GM21381 (cell line): ENCODE results near the gene KRTAP10-10.
"Not testable (repeated sequence)": the region's sequence is repeated elsewhere in the genome, so short reads cannot be mapped to it uniquely, and the experiment has no call there.

Experiments
- ATAC-seq: cut with Tn5 transposase; IDR thresholded peaks from one replicate; pipeline ENCODE4 v1.9.1; 2021; ENCODE audit warnings: mild to moderate bottlenecking, moderate library complexity; ENCODE audit not compliant: unreplicated experiment

The KRTAP10-10 gene

DNA sequence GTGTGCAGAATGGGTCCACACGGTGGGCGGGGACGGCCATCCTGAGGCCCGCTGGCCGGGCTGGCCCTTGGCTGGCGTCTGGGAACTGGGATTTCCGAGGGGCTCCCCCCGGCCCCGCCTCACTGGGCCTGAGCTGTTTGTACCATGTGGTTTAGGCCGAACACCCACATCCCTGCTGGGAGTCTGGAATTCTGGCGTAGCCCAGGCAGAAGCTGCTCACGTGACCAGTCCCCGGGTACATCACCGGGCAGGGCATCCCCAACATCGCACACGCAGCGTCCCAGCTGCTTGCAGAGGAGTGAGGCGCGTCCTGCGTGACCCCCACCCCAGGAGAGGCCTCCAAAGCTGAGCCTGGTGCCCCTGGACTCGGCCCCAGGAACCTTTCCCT, 34.7 kb upstream of the KRTAP10-10 start:
- no peak for ATAC-seq

DNA sequence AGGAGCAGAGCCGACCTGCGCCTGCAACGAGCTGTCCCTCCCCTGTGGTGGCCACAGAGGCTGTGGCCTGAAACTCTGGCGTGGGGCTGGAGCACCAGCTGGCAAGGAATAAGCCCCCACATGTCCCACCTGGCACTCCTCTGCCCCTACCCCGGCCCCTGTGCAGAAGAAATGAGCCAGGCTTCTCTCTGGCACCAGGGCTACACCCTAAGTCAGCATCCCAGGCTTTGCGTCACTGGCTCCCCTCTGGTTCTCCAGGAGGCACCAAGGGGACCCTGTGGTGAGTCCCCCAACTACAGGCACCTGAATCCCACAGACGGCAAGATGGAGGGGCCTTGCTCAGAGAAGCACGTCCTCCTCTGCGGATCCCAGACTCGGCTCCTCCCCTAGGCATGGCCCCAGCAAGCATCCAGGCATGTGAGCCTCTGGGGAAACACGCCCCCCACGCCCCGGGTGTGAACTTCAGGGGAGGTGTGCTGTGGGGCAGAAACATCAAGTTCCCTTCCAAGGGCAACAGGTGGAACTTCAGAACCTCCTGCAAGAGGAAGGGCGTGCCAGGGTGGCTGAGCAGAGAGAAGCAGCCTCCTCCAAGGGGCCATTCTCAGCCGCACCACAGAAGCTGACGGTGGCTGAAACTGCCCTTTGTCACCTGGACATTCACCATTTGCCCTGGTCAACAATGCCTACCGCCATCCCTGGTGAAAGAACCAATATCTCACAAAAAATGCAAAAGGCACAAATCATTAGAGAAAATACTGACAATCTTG, 33.9 kb upstream of the KRTAP10-10 start:
- ATAC-seq, result no peak

DNA sequence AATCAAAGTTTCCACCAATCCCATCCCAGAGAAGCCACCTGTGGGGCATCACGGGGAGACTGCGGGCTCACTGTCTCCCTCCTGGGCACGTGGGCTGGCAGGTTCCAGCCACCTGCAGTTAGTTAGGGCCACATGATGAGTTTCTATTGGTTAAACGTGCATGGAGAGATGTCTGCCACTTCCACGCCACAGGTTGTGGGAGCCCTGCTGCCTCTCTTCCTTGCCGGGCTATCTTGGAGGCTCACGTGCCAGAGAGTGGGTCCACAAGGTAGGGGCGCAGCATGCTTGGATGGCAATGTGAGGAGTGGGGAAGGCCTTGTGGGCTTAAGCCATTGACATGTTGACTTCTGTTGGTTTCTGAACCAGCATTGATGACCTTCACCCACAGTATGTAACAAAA, 33.2 kb upstream of the KRTAP10-10 start:
- no peak for ATAC-seq

DNA sequence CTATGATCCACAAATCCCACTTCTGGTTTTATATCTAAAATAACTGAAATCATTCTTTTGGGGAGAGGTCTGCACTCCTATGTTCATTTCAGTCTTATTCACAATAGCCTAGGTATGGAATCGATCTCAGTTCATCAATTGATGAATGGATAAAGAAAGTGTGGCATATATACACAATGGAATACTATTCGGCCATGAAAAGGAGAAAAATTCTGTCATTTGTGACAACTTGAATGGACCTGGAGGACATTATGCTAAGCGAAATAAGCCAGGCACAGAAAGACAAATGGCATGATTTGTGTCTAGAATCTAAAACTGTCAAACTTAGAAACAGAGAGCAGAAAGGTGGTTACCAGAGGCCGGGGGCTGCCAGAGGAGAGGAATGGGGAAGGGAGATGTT, 30.7 kb upstream of the KRTAP10-10 start:
- no peak for ATAC-seq

DNA sequence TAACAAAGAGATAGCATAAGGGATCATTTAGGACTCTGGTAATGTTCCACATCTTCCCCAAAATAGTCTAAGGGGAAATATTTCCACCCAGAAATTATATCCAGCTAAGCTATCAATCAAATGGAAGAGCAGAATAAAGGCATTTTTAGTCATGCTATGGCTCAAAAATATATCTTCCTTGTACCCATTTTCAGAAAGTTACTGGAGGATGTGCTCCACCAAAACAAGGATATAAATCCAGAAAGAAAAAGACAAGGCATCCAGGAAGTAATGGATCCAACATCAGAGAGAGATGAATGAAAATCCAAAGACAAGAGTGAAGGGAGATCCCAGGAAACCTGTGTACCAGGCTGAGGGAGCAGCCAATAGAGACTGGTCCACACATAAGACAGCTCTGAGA, 28.0 kb upstream of the KRTAP10-10 start:
- ATAC-seq, result no peak

DNA sequence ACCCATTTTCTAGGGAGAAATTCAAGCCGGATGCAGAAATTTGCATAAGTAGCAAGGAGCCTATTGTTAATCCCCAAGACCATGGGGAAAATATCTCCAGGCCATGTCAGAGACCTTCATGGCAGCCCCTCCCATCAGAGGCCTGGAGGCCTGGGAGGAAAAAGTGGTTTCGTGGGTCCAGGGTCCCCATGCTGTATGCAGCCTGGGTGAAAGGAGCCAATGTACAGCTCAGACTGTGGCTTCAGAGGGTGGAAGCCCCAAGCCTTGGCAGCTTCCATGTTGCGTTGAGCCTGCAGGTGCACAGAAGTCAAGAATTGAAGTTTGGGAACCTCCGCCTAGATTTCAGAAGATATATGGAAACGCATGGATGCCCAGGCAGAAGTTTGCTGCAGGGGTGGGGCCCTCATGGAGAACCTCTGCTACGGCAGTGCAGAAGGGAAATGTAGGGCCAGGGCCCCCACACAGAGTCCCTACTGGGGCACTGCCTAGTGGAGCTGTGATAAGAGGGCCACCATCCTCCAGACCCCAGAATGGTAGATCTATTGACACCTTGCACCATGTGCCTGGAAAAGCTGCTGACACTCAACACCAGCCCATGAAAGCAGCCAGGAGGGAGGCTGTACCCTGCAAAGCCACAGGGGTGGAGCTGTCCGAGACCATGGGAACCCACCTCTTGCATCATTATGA, 26.9 kb upstream of the KRTAP10-10 start:
- not testable (repeated sequence) for ATAC-seq

DNA sequence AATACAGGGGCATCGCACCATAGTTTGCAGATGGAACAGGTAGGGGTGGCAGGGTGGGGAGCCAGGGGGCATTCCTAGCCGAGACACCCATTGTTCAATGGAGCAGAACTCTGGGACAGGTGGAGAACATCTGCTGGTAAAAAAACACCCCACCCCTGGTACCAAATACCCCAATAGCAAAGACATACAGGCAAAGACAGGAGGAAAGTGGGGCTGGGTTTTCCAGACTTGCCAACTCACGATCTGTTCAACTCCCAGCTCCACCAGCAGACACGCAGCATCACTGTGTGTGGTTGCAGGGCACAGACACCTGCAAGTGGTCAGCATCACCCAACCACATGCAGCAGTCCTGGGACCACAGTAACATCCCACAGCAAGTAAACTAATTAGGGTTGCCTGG, 25.6 kb upstream of the KRTAP10-10 start:
- ATAC-seq, result no peak

DNA sequence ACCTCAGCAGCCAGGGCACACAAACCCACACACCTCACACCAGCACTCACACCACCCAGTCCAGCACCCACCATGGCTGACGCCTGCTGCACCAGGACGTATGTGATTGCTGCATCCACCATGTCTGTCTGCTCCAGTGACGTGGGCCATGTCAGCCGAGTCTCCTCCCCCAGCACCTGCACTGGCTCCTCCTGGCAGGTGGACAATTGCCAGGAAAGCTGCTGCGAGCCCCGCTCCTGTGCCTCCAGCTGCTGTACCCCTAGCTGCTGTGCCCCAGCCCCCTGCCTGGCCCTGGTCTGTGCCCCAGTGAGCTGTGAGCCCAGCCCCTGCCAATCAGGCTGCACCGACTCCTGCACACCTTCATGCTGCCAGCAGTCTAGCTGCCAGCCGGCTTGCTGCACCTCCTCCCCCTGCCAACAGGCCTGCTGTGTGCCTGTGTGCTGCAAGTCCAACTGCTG, 25.1 kb upstream of the KRTAP10-10 start, which contains the start of gene KRTAP10-8:
KRTAP10-8 (plus strand) TSS at position 51 of the 458 bp plus-strand sequence; CDS start at position 73, 22 bp downstream.
- ATAC-seq, result no peak

DNA sequence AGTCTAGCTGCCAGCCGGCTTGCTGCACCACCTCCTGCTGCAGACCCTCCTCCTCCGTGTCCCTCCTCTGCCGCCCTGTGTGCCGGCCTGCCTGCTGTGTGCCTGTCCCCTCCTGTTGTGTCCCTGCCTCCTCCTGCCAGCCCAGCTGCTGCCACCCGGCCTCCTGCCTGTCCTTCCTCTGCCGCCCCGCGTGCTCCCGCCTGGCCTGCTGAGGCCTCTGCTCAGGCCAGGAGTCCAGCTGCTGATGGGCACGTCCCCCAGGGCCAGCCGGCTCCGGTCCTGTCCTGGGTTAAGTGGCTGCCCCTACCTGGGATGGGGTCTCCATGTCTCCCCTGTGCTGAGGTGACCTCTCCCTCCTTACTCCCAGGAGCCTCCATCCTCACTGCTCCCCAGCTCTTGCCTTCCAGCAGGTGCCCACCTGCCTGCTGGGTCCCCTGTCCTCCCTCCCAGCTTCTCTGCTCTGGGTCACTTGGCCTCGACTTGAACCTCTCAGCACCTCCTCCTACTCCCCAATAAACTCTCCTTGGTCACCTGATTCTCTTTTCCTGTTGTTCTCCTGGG, 24.4 kb upstream of the KRTAP10-10 start:
- ATAC-seq, result no peak

DNA sequence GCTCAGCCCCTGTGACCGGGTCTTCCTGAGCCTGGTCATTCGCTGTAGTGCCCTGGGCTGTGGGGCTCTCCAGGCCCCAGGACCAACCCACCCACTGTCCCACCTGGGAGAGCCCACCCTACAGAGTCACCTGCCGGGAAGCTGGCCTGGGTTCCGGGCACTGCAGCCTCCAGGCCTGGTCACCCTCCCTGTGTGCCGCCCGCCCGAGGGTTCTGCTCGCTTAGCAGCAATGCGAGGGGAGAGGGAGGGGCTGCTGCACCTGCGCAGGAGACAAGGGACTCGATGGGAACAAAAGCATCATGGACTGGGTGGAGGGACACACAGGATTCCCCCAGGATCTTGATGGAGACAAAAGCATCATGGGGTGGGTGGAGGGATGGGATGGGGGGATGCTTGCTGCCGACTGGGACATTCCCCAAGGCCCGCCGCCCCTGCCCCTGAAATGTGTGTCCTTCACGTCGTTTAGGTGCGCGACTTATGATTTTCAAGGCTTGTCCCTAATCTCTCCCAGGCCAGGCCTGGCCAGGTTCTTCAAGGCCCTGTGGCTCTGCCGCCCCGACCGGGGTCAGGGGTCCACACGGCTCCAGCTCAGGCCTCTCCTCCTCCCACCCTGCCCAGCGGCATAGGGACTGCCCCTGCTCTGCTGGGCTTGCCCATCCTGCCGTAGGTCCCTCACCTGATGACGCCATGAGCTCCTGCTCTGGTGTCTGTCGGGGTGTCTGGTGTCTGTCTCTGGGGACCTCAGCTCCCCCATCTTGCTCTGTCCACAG, 23.6 kb upstream of the KRTAP10-10 start:
- ATAC-seq, result no peak

DNA sequence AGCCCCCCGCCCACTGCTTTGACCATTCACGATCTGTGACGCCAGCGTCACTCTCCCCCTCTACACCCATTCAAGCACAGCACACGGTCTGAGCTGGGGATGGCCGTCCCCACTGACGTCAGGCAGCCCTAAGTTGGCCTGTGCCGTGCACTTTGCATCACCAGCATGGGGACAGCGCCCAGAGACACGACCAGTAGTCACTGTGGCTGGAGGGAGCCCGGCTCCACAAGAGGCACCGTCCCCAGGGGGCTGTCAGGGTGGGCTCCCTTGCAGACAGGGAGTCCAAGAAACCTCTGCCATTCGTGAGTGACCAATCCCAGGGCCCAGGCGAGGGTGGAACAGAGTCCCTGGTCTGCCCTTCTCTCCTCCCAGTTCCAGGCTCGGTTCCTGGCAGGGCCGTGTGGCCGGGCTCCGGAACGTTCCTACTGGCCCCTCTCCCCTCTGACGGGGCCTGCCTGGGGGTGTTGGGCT, 23.0 kb upstream of the KRTAP10-10 start:
- no peak for ATAC-seq

DNA sequence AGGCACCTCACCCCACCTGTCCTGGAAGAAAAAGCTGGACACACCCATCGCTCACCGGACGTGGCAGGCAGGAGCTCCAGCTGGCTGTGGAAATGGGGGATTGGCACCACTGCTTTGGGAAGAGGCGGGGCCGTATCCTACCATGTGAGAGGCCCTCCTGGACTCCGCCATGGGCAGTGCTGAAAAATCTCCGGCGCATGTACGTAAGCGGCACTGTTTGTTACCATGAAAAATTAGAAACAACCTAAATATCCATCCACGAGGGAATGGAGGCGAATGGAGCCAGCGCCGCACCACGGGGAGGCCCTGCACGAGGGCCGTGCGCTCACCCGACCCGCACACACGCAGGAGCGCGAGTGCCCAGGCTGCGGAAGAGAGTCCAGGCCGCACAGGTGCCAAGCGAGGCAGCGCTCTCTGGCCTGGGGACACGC, 22.2 kb upstream of the KRTAP10-10 start:
- no peak for ATAC-seq

DNA sequence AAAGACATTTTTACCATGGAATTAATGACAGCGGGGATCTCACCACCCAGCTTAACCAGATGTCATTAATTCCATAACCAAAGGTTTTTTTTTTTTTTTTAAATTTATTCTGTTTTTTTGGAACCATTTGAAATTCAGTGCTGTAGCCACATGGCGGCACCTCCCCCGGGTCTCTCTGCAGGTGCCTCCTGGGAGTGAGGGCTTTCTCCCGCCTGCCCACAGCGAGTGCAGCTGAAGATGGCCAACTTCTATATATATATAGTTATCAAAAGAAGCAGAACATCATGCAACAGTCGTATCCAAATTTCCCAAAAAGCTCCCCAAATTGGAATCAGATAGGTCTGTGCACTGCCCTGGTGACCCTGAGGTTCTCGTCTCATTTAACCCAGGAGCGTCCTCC, 21.7 kb upstream of the KRTAP10-10 start:
- no peak for ATAC-seq

DNA sequence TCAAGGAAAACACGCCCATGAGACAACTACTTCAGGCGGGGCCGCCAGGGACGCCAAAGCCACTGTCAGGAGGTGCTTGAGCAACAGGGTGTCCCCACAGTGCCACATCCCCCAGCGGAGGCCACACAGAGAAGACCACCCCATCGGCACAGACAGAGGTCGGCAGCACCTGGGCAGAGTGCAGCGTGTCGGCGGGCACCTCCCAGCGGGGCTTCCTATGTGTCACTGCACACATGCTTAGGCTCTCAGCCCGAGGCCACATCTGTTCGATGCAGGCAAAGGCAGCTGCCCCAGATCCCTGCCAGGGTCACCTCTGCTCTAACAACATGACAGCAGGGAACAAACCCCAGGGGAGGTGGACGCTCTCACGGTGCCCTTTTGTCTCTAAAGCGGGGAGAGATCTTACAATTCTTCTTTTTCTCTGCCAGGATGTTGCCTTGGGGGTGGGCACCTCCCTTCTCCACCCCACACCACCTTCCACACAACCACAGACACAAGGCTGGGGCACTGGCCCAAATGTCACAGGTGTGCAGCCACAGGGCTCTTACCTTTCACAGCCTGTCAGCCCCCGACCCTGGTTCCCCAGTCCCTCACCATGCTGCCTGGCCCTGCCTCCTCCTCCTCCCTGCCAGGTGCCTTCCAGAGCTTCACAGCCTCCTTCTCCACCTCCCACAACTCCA, 21.1 kb upstream of the KRTAP10-10 start:
- ATAC-seq, result no peak

DNA sequence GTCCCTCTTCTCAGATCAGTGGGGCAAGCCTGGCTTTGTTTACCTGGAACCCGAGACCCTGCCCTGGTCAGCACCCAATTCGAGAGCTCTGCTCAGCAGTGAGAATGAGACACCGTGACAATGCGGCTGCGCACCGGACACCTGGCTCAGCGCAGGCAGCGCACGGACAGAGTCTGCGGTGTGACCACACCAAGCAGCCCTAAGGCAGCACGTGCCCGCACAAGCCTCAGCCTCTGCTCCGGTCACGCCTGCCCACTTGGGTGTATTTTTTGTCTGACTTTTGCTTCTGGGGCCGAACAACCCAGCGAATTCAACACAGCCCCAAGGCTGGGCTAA, 20.6 kb upstream of the KRTAP10-10 start:
- no peak for ATAC-seq

DNA sequence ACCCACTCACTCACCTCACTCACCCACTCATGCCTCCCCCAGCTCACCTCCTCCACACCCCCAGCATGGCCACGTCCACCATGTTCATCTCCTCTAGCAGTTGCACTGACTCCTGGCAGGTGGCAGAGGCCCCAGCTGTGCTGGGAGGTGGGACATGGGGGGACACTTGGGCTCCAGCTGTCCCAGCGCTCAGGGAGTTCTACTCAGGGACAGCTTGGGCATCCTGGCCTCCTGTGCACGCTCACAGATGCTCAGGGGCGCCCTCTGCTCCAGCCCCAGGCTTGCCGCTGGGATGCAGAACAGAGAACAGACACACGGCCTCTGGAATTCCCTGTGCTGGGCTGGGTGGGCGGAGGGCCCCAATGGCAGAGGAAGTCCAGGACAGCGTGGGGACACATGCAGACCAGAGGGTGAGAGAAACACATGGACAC, 20.1 kb upstream of the KRTAP10-10 start:
- ATAC-seq, result no peak

DNA sequence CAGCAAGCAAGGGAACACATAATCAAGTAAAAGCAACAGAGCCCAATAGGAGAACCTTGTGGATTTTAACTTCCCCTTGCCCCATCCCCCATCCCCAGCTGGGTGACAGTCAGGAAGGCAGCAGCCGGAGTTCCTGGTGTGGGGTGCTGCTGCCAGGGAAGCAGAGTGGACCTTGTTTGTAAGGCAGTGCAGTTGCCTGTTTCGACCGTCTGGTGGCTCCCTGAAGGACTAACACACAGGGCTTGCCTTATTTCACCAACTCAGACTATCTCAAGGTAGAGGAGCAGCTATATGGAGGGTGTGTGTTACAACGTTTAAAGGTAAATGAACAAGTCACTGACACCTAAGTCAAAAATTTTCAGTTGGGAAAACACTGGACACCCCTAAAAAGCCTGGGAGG, 18.7 kb upstream of the KRTAP10-10 start:
- no peak for ATAC-seq

DNA sequence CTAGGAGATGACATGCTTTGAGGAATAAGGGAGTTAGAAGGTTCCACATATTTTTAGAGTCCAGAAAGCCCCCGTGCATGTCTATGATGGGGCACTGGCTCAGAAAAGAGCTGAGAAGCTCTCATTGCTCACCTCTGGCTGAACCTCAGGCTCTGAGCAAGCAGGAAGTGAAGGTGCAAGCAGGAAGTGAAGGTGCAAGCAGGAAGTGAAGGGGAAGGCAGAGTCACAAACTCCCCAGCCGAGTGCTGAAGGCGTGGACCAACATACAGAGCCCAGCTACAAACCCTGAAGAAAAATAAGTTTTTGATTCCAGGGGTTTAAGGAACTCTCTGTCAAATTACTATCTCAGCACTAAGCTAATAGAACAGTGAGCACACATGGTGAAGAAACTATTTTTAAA, 18.2 kb upstream of the KRTAP10-10 start:
- ATAC-seq, result no peak

DNA sequence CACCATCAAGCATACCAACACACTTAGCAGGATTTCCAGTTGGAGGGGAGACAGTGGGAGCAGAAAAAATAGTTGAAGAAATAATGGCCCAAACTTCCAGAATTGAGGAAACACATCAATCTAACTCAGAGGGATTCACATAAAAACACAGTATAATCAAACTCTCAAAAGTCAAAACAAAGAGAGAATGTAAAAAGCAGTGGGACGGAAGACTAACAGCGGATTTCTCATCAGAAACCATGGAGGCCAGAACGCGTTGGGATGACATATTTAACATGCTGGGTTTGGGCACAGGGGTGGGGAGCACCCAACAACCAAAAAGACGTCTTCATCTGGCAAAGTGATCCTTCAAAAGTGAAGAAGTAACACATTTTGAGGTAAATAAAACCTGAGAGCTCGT, 17.3 kb upstream of the KRTAP10-10 start:
- no peak for ATAC-seq

DNA sequence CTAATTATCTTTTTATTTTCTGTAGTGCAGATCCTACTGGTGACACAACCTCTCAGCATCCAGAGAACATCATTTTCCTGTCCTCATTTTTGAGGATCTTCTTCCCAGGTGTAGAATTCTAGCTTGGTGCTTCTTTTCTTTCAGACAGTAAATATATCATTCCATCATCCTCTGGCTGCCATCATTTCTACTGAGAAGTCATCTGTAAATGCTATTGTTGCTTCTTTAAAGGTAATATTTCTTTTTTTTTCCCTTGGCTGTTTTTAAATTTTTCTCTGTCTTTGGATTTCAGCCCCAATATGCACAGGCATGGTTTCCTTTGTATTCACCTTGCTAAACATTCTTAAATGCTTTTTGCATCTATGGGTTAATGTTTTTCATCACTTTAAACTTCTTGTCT, 13.6 kb upstream of the KRTAP10-10 start:
- no peak for ATAC-seq

DNA sequence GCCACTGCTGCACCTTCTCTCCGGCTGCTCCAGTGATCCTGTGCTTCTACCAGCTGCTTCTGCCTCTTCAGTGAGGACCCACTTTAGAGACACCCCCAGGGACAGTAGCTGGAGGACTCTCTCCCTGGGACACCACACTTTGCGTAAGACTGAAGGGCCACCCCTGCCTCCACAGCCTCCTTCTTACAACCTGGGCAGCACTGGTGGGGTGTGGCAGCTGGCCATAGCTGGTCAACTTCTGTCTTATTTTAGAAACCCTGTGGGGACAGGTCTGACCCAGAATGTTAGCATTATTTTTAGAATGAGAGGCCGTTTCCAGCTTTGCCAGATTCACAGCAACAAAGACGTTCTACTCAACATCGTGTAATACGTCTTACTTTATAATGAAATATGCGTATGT, 11.4 kb upstream of the KRTAP10-10 start:
- ATAC-seq, result no peak
